ENCODE measurements around the gene GOLGA6B.

DNA sequence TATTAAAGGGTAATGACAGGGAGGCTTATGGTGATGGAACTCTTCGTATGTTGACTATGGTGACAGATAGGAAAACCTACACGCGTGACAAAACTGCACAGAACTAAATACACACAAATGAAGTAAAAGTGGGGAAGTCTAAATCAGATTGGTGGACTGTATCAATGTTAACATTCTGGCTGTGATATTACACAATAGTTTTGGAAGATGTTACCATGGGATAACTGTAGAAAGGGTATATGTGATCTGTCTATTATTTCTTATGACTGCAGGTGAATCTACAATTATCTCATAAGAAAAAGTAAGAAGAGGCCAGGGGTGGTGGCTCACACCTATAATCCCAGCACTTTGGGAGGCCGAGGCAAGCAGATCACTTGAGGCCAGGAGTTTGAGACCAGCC is 22.3 kb downstream of the GOLGA6B start:
- no peak for TF ChIP-seq EZH2phosphoT487 (IDR thresholded peaks at IDR 0.05; ENCODE audit: low read depth)
- TF ChIP-seq, protein P1, sequence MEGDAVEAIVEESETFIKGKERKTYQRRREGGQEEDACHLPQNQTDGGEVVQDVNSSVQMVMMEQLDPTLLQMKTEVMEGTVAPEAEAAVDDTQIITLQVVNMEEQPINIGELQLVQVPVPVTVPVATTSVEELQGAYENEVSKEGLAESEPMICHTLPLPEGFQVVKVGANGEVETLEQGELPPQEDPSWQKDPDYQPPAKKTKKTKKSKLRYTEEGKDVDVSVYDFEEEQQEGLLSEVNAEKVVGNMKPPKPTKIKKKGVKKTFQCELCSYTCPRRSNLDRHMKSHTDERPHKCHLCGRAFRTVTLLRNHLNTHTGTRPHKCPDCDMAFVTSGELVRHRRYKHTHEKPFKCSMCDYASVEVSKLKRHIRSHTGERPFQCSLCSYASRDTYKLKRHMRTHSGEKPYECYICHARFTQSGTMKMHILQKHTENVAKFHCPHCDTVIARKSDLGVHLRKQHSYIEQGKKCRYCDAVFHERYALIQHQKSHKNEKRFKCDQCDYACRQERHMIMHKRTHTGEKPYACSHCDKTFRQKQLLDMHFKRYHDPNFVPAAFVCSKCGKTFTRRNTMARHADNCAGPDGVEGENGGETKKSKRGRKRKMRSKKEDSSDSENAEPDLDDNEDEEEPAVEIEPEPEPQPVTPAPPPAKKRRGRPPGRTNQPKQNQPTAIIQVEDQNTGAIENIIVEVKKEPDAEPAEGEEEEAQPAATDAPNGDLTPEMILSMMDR (IDR thresholded peaks at IDR 0.05; ENCODE audit: low read depth, low read length): no peak

All from OCI-LY3 (cell line).